Breast epithelium (tissue), 4 donors: Measurements from ENCODE around the gene PRKACA. TPM values are rescaled to one million over a fixed set of nuclear protein-coding genes. Genes with fewer than 3 reads are reported as not detected.

Experiments used
- DNase-seq, 2 donors: peaks; one replicate each; pipeline ENCODE4 v3.0.0-alpha.2; 2019; ENCODE audit warnings: low spot score in 2 of 2
- H3K27ac ChIP-seq, 2 donors: fragments of 200-600 bp; sonication (generic) in 1 of 2; one replicate each; pipeline ENCODE4 v1.5.1; 2016 to 2019; ENCODE audit warnings: mild to moderate bottlenecking in 1 of 2
- H3K27me3 ChIP-seq, 2 donors: fragments of 200-600 bp; sonication (generic) in 1 of 2; one replicate each; pipeline versions ENCODE4 v1.5.1 to v1.6.0; 2017 to 2019; ENCODE audit warnings: control low read depth in 1 of 2, mild to moderate bottlenecking in 1 of 2
- H3K36me3 ChIP-seq: fragments of 200-600 bp; one replicate; pipeline ENCODE4 v1.5.1; 2019
- H3K4me1 ChIP-seq, 2 donors: fragments of 200-600 bp; sonication (generic); one replicate each; pipeline ENCODE4 v1.5.1; 2016 to 2019; ENCODE audit warnings: control low read depth in 1 of 2
- H3K4me3 ChIP-seq, 3 donors: fragments of 200-600 bp; sonication (generic); 1 replicate in 2 of 3; 2 replicates in 1 of 3; pipeline ENCODE4 v1.5.1; 2016 to 2019; ENCODE audit warnings: mild to moderate bottlenecking in 3 of 3, moderate library complexity in 2 of 3
- H3K9me3 ChIP-seq, 2 donors: fragments of 200-600 bp; sonication (generic) in 1 of 2; one replicate each; pipeline ENCODE4 v1.5.1; 2016 to 2019; ENCODE audit warnings: control low read depth in 1 of 2
- POLR2A ChIP-seq: fragments of 450-650 bp; IDR thresholded peaks from one replicate; pipeline ENCODE4 v1.6.1; 2016; ENCODE audit warnings: antibody characterized with exemption, mild to moderate bottlenecking, moderate library complexity
- POLR2AphosphoS5 ChIP-seq, 3 donors: sonication (generic); formaldehyde crosslinking; IDR thresholded peaks; one replicate each; pipeline ENCODE4 v1.6.1; 2017; ENCODE audit warnings: antibody characterized with exemption in 3 of 3
- intact Hi-C: fragments of 100-400 bp; cut with DNase I; formaldehyde crosslinking; loops from one replicate; pipeline ENCODE4 v1.15.1; 2023; ENCODE audit warnings: low total_unique reads
- total RNA-seq, 3 donors: library from RNA; depleted of rRNA; stranded (reverse); fragments of >200 nt; gene quantifications; one replicate each; pipeline ENCODE4 v1.1.0, GENCODE V29; 2016
- TF ChIP-seq, protein P1 (sequence below), 3 donors: fragments of 450-650 bp; IDR thresholded peaks; one replicate each; pipeline ENCODE4 v1.5.1; 2016 to 2017; ENCODE audit warnings: antibody characterized with exemption in 3 of 3, mild to moderate bottlenecking in 3 of 3, moderate library complexity in 3 of 3

Gene PRKACA
- total RNA-seq, 3 donors from 2014 or later, result 27.2 to 44.8 (median 35.4) TPM

DNA sequence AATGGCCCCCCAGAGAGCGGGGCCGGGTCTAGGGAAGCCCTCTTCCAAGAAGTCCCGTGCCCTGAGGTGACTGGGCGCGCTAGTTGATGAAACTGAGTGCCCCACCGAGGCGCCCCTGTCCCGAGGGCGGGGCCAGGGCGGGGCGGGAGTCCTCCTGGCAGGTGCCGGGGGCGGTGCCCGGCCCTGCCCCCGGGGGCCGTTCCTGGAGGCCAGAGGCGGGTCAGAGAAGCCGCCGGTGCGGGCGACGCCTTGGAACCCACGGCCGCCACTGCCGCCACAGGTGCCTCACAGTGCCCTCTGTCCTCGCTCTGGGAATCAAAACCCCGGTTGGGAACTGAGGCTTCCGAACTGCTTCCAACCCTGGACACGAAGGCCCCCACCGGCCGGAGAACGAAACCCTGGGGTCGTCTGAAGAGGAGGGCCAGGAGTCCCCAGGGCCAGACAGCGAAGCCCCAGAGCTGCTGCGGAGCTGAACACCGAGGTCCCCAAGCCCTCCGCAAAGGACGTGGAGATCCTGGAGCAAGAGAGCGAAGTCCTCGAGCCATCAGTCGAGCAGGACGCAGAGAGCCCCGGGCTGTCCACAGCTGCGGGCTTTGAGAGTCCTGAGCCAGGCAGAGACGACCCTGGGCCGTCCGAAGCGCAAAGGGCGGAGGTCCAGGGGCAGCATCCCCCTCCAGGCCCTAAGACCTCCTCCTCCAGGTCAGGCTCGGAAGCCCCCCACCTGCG lies 44.9 kb downstream of the PRKACA start, which contains the start of gene MISP3:
Gene MISP3 (plus strand): TSS at position 252 of the 726 bp plus-strand sequence. CDS start 524 bp downstream, outside the sequence.
- Histone ChIP-seq H3K4me3 (peak within 1 kb of the TSS; percentile 63 to 73 (median 71)), H3K36me3 (no peaks in the 10 kb centered on the region), H3K9me3 (no peaks in the 10 kb centered on the region), H3K27me3 (no peaks in the 10 kb centered on the region), H3K27ac (peak within 1 kb of the TSS; percentile 86 to 93), H3K4me1 (no peaks in the 10 kb centered on the region)
- TF ChIP-seq, protein P1, sequence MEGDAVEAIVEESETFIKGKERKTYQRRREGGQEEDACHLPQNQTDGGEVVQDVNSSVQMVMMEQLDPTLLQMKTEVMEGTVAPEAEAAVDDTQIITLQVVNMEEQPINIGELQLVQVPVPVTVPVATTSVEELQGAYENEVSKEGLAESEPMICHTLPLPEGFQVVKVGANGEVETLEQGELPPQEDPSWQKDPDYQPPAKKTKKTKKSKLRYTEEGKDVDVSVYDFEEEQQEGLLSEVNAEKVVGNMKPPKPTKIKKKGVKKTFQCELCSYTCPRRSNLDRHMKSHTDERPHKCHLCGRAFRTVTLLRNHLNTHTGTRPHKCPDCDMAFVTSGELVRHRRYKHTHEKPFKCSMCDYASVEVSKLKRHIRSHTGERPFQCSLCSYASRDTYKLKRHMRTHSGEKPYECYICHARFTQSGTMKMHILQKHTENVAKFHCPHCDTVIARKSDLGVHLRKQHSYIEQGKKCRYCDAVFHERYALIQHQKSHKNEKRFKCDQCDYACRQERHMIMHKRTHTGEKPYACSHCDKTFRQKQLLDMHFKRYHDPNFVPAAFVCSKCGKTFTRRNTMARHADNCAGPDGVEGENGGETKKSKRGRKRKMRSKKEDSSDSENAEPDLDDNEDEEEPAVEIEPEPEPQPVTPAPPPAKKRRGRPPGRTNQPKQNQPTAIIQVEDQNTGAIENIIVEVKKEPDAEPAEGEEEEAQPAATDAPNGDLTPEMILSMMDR (IDR thresholded peaks at IDR 0.05), result peak in 1 of 3 donors; percentile 20
- TF ChIP-seq POLR2AphosphoS5 (IDR thresholded peaks at IDR 0.05) (no peak), POLR2A (no peak)
- intact Hi-C loops, result loop anchor here (10.0 kb wide), 1 partner anchor 188 kb away; no protein-coding TSS in a partner anchor
- DNase-seq, result no peak

DNA sequence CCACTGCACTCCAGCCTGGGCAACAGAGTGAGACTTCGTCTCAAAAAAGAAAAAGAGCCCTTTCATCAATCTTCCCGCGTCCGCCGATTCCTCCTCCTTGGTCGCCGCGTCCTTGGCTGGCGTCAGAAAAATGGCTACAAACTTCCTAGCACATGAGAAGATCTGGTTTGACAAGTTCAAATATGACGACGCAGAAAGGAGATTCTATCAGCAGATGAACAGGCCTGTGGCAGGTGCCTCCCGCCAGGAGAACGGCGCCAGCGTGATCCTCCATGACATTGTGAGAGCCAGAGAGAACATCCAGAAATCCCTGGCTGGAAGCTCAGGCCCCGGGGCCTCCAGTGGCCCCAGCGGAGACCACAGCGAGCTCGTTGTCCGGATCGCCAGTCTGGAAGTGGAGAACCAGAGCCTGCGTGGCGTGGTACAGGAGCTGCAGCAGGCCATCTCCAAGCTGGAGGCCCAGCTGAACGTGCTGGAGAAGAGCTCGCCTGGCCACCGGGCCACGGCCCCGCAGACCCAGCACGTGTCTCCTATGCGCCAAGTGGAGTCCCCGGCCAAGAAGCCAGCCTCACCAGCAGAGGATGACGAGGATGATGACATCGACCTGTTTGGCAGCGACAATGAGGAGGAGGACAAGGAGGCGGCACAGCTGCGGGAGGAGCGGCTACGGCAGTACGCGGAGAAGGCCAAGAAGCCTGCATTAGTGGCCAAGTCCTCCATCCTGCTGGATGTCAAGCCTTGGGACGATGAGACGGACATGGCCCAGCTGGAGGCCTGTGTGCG lies 47.1 kb downstream of the PRKACA start:
- no peak for DNase-seq
- Histone ChIP-seq H3K4me1 (no peaks in the 10 kb centered on the region), H3K27ac (peak overlapping the region; percentile 73 to 81), H3K36me3 (no peaks in the 10 kb centered on the region), H3K4me3 (no peak overlapping the region), H3K27me3 (no peaks in the 10 kb centered on the region), H3K9me3 (no peaks in the 10 kb centered on the region)
- no peak for TF ChIP-seq POLR2AphosphoS5 (IDR thresholded peaks at IDR 0.05)
- TF ChIP-seq, protein P1 (IDR thresholded peaks at IDR 0.05), result no peak
- no peak for TF ChIP-seq POLR2A
- intact Hi-C loops, result loop anchor here (1.0 to 10.0 kb wide), 2 partner anchors 50 to 186 kb away; no protein-coding TSS in a partner anchor

DNA sequence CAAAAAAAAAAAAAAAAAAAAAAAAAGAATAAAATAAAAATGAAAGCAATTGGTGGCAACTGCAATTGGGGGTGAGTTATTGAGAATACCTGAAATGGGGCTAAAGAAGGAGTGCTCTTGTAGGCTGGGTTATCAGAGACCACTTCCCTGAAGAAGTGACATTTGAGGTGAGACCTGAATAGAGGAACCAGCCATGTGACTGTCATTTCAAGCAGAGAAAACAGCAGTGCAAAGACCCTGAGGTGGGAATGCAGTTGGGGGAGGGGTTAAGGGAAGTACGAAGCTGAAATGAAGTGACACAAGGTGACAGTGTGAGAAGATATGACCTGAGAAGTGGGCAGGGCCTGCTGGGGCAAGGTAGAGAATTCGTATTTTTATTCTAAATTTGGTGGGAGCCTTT lies 51.4 kb downstream of the PRKACA start:
- DNase-seq, result no peak
- Histone ChIP-seq H3K27ac (no peak overlapping the region), H3K36me3 (no peaks in the 10 kb centered on the region), H3K4me1 (peaks cover 0 to 4% of the 10 kb centered on the region in 2 donors), H3K4me3 (no peak overlapping the region), H3K27me3 (no peaks in the 10 kb centered on the region), H3K9me3 (no peaks in the 10 kb centered on the region)
- TF ChIP-seq POLR2A (no peak), POLR2AphosphoS5 (IDR thresholded peaks at IDR 0.05) (no peak)
- TF ChIP-seq, protein P1 (IDR thresholded peaks at IDR 0.05), result no peak
- intact Hi-C loops, result no loop called here

DNA sequence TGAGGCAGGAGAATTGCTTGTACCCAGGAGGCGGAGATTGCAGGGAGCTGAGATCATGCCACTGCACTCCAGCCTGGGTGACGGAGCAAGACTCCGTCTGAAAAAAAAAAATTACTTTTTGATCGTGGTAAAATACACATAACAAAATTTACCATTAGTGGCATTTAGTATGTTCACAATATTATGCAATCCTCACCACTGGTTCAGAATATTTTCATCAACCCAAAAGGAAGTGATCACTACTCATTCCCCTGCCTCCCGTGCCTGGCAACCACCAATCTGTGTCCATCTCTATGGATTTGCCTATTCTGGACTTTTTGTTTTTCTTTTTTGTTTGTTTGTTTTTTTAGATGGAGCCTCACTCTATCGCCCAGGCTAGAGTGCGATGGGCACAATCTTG lies 54.5 kb downstream of the PRKACA start:
- intact Hi-C loops, result no loop called here
- H3K36me3 ChIP-seq, result no peaks in the 10 kb centered on the region
- TF ChIP-seq, protein P1 (IDR thresholded peaks at IDR 0.05), result no peak
- no peak for TF ChIP-seq POLR2AphosphoS5 (IDR thresholded peaks at IDR 0.05)
- TF ChIP-seq POLR2A, result no peak

DNA sequence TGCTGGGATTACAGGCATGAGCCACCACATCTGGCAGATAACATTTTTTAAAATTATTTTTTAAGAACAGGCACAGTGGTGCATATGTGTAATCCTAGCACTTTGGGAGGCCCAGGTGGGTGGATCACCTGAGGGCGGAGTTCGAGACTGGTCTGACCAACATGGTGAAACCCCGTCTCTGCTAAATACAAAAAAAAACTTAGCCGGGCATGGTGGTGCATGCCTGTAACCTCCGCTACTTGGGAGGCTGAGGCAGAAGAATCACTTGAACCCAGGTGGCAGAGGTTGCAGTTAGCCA lies 55.1 kb downstream of the PRKACA start:
- H3K4me3 ChIP-seq, result no peak overlapping the region
- peaks cover 6 to 9% of the 10 kb centered on the region in 2 donors for H3K4me1 ChIP-seq
- no peak for DNase-seq
- intact Hi-C loops, result no loop called here
- H3K9me3 ChIP-seq, result no peaks in the 10 kb centered on the region
- no peaks in the 10 kb centered on the region for H3K36me3 ChIP-seq
- TF ChIP-seq POLR2AphosphoS5 (IDR thresholded peaks at IDR 0.05), result no peak
- no peak for TF ChIP-seq POLR2A
- TF ChIP-seq, protein P1 (IDR thresholded peaks at IDR 0.05), result no peak
- no peaks in the 10 kb centered on the region for H3K27me3 ChIP-seq
- no peak overlapping the region for H3K27ac ChIP-seq

More for the DNA sequence above, 54.5 kb downstream of the PRKACA start:
- Histone ChIP-seq H3K4me3 (no peak overlapping the region), H3K27me3 (no peaks in the 10 kb centered on the region), H3K27ac (no peak overlapping the region), H3K9me3 (no peaks in the 10 kb centered on the region), H3K4me1 (peaks cover 2 to 4% of the 10 kb centered on the region in 2 donors)
- DNase-seq, result no peak
